OCI-LY1 (cell line): Measurements from ENCODE around the gene POLR1E.

Experiments used
- EZH2 ChIP-seq: fragments of 200-600 bp; sonication (generic), shearing (Covaris generic); IDR thresholded peaks from 2 replicates; pipeline ENCODE4 v1.8.0; 2017; ENCODE audit warnings: borderline replicate concordance, mixed run types, mild to moderate bottlenecking, antibody characterized with exemption, low read length, moderate library complexity, mixed read lengths
- TF ChIP-seq, protein P1 (sequence below): fragments of 200-600 bp; sonication (generic), shearing (Covaris generic); IDR thresholded peaks from 2 replicates; pipeline ENCODE4 v1.5.1; 2017; ENCODE audit warnings: mild to moderate bottlenecking, antibody characterized with exemption, low read length, moderate library complexity, mixed read lengths

DNA sequence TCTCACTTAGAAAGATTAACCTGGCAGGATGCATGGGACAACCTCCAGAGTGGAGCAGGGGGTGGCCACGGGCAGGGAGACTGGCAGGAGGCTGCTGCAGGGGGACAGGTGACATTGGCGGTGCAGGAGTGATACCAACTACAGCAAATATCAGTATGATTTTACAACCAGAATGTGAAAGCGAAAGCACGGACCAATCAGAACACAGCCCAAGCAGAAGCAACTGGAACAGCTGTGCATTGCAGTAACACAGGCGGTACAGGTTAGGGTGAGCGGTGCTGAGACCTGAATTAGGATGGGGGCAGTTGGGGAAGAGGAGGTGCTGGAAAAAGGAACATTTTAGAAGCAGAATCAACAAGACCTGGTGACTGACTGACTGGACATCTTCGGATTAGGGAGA lies 29.3 kb downstream of the POLR1E start:
- TF ChIP-seq, protein P1, sequence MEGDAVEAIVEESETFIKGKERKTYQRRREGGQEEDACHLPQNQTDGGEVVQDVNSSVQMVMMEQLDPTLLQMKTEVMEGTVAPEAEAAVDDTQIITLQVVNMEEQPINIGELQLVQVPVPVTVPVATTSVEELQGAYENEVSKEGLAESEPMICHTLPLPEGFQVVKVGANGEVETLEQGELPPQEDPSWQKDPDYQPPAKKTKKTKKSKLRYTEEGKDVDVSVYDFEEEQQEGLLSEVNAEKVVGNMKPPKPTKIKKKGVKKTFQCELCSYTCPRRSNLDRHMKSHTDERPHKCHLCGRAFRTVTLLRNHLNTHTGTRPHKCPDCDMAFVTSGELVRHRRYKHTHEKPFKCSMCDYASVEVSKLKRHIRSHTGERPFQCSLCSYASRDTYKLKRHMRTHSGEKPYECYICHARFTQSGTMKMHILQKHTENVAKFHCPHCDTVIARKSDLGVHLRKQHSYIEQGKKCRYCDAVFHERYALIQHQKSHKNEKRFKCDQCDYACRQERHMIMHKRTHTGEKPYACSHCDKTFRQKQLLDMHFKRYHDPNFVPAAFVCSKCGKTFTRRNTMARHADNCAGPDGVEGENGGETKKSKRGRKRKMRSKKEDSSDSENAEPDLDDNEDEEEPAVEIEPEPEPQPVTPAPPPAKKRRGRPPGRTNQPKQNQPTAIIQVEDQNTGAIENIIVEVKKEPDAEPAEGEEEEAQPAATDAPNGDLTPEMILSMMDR, result no peak
- TF ChIP-seq EZH2, result no peak
